ENCODE results near the gene MBD3. TPM values are rescaled to one million over a fixed set of nuclear protein-coding genes. Genes with fewer than 3 reads are reported as not detected.

The MBD3 gene
- total and polyA plus RNA-seq, 2 experiments from 2014 or later: 66.6 to 84.5 TPM

- Histone ChIP-seq H2AFZ (no peak overlapping the region), H4K20me1 (ENCODE audit: insufficient read depth, poor library complexity, severe bottlenecking) (no peaks in the 10 kb centered on the region), H3K9me3 (ENCODE audit: low read depth) (no peaks in the 10 kb centered on the region), H3K4me2 (no peak overlapping the region), H3K27ac (no peak overlapping the region), H3K9me2 (replicated peaks; ENCODE audit: insufficient read depth) (no peaks in the 10 kb centered on the region), H3K79me2 (no peaks in the 10 kb centered on the region), H3K4me3 (no peak overlapping the region), H3K4me1 (ENCODE audit: insufficient read depth) (peaks cover 6% of the 10 kb centered on the region), H3K36me3 (replicated peaks; ENCODE audit: insufficient read depth, low read depth) (no peaks in the 10 kb centered on the region), H3K27me3 (no peaks in the 10 kb centered on the region)
- 96% methylated on average over 14 of the region's 15 CpGs for WGBS (ENCODE audit: low lambda C conversion rate, missing lambda C conversion rate)
- no peak for DNase-seq (ENCODE audit: low spot score)
- TF ChIP-seq CTCF (IDR thresholded peaks at IDR 0.05; ENCODE audit: poor library complexity) (no peak), EZH2 (IDR thresholded peaks at IDR 0.05; ENCODE audit: borderline replicate concordance) (no peak), EZH2phosphoT487 (IDR thresholded peaks at IDR 0.05; ENCODE audit: low read depth, severe bottlenecking, unreplicated experiment) (no peak)
Observed at GRCh38 chr19:1611353-1611752, 18.7 kb upstream of the MBD3 start.

- Histone ChIP-seq H3K27me3 (no peaks in the 10 kb centered on the region), H3K27ac (no peak overlapping the region), H3K36me3 (replicated peaks; ENCODE audit: insufficient read depth, low read depth) (no peaks in the 10 kb centered on the region), H3K9me3 (ENCODE audit: low read depth) (no peaks in the 10 kb centered on the region), H3K4me2 (no peak overlapping the region), H2AFZ (no peak overlapping the region), H3K4me1 (ENCODE audit: insufficient read depth) (peaks cover 10% of the 10 kb centered on the region), H4K20me1 (ENCODE audit: insufficient read depth, poor library complexity, severe bottlenecking) (no peaks in the 10 kb centered on the region), H3K9me2 (replicated peaks; ENCODE audit: insufficient read depth) (no peaks in the 10 kb centered on the region), H3K4me3 (no peak overlapping the region), H3K79me2 (no peaks in the 10 kb centered on the region)
- no peak for DNase-seq (ENCODE audit: low spot score)
- TF ChIP-seq CTCF (IDR thresholded peaks at IDR 0.05; ENCODE audit: poor library complexity): no peak
- TF ChIP-seq EZH2phosphoT487 (IDR thresholded peaks at IDR 0.05; ENCODE audit: low read depth, severe bottlenecking, unreplicated experiment): no peak
- TF ChIP-seq EZH2 (IDR thresholded peaks at IDR 0.05; ENCODE audit: borderline replicate concordance): no peak
- 93% methylated on average over 11 of the region's 11 CpGs for WGBS (ENCODE audit: low lambda C conversion rate, missing lambda C conversion rate)
Observed at GRCh38 chr19:1610579-1610978, 17.9 kb upstream of the MBD3 start.

- H3K27me3 ChIP-seq: no peaks in the 10 kb centered on the region
- H4K20me1 ChIP-seq (ENCODE audit: insufficient read depth, poor library complexity, severe bottlenecking): no peaks in the 10 kb centered on the region
- TF ChIP-seq CTCF (IDR thresholded peaks at IDR 0.05; ENCODE audit: poor library complexity) (no peak), EZH2 (IDR thresholded peaks at IDR 0.05; ENCODE audit: borderline replicate concordance) (no peak), EZH2phosphoT487 (IDR thresholded peaks at IDR 0.05; ENCODE audit: low read depth, severe bottlenecking, unreplicated experiment) (no peak)
- H3K27ac ChIP-seq: no peak overlapping the region
- no peak overlapping the region for H3K4me2 ChIP-seq
- H3K9me2 ChIP-seq (replicated peaks; ENCODE audit: insufficient read depth): no peaks in the 10 kb centered on the region
- H3K4me1 ChIP-seq (ENCODE audit: insufficient read depth): peaks cover 10% of the 10 kb centered on the region
- H3K36me3 ChIP-seq (replicated peaks; ENCODE audit: insufficient read depth, low read depth): no peaks in the 10 kb centered on the region
- no peak overlapping the region for H3K4me3 ChIP-seq
- peaks cover 3% of the 10 kb centered on the region for H3K79me2 ChIP-seq
- H2AFZ ChIP-seq: no peak overlapping the region
- no peak for DNase-seq (ENCODE audit: low spot score)
- H3K9me3 ChIP-seq (ENCODE audit: low read depth): no peaks in the 10 kb centered on the region
- WGBS (ENCODE audit: low lambda C conversion rate, missing lambda C conversion rate): 97% methylated on average over 15 of the region's 16 CpGs
Observed at GRCh38 chr19:1609680-1610474, 17.2 kb upstream of the MBD3 start.
